ENCODE results near the gene TCHHL1. TPM values are rescaled to one million over a fixed set of nuclear protein-coding genes. Genes with fewer than 3 reads are reported as not detected.

TCHHL1 gene
- total RNA-seq, 1 donor from 2014 or later = 6.5 TPM

DNA sequence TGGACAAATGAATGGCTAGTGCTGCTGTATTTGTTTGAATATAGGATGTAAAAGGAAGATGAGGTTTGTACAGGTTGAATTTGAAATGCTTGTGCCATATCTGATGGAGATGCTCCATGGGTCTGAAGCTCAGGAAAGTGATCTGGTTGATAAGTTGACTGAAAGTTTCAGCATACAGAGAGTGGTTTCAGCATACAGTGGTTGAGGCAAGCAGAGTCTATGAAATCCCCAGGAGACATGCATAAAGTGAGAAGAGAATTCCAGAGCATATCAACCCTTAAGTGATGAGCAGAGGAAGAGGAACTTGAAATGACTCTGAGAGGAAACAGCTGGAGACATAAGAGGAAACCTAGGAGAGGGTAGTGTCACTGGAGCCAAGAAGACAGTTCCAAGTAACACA, 21.7 kb downstream of the TCHHL1 start:
- no peak for DNase-seq (ENCODE audit: extremely low spot score, unreplicated experiment)
- Mint-ChIP-seq H3K36me3 (no peaks in the 10 kb centered on the region), H3K27ac (no peak overlapping the region), H3K4me3 (no peak overlapping the region), H3K27me3 (peaks cover 29% of the 10 kb centered on the region), H3K4me1 (ENCODE audit: unreplicated experiment) (no peaks in the 10 kb centered on the region), H3K9me3 (no peaks in the 10 kb centered on the region)
- TF ChIP-seq, protein P1, sequence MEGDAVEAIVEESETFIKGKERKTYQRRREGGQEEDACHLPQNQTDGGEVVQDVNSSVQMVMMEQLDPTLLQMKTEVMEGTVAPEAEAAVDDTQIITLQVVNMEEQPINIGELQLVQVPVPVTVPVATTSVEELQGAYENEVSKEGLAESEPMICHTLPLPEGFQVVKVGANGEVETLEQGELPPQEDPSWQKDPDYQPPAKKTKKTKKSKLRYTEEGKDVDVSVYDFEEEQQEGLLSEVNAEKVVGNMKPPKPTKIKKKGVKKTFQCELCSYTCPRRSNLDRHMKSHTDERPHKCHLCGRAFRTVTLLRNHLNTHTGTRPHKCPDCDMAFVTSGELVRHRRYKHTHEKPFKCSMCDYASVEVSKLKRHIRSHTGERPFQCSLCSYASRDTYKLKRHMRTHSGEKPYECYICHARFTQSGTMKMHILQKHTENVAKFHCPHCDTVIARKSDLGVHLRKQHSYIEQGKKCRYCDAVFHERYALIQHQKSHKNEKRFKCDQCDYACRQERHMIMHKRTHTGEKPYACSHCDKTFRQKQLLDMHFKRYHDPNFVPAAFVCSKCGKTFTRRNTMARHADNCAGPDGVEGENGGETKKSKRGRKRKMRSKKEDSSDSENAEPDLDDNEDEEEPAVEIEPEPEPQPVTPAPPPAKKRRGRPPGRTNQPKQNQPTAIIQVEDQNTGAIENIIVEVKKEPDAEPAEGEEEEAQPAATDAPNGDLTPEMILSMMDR (conservative IDR thresholded peaks at IDR 0.05) = no peak

GRCh38 chr1:152061952-152062351, 26.9 kb downstream of the TCHHL1 start:
- Mint-ChIP-seq H3K27ac (no peak overlapping the region), H3K9me3 (no peaks in the 10 kb centered on the region), H3K36me3 (no peaks in the 10 kb centered on the region), H3K4me3 (no peak overlapping the region), H3K27me3 (peaks cover 19% of the 10 kb centered on the region), H3K4me1 (ENCODE audit: unreplicated experiment) (no peaks in the 10 kb centered on the region)
- TF ChIP-seq, protein P1 (conservative IDR thresholded peaks at IDR 0.05) = no peak
- DNase-seq (ENCODE audit: extremely low spot score, unreplicated experiment) = no peak

- Mint-ChIP-seq H3K36me3 (no peaks in the 10 kb centered on the region), H3K4me3 (no peak overlapping the region), H3K9me3 (no peaks in the 10 kb centered on the region), H3K4me1 (ENCODE audit: unreplicated experiment) (peaks cover 6% of the 10 kb centered on the region), H3K27ac (no peak overlapping the region), H3K27me3 (peaks cover 45% of the 10 kb centered on the region)
- DNase-seq (ENCODE audit: extremely low spot score, unreplicated experiment) = no peak
- TF ChIP-seq, protein P1 (conservative IDR thresholded peaks at IDR 0.05) = no peak
Measured at GRCh38 chr1:152053375-152053774, 35.5 kb downstream of the TCHHL1 start.

GRCh38 chr1:152052606-152053005, 36.3 kb downstream of the TCHHL1 start:
- peak overlapping the region; percentile 30 for H3K4me3 Mint-ChIP-seq
- peak overlapping the region; percentile 31 for H3K27ac Mint-ChIP-seq
- H3K4me1 Mint-ChIP-seq (ENCODE audit: unreplicated experiment) = peaks cover 13% of the 10 kb centered on the region
- no peaks in the 10 kb centered on the region for H3K36me3 Mint-ChIP-seq
- H3K9me3 Mint-ChIP-seq = no peaks in the 10 kb centered on the region
- peak; percentile 84 for DNase-seq (ENCODE audit: extremely low spot score, unreplicated experiment)
- TF ChIP-seq, protein P1 (conservative IDR thresholded peaks at IDR 0.05) = peak; percentile 95
- peaks cover 39% of the 10 kb centered on the region for H3K27me3 Mint-ChIP-seq

DNA sequence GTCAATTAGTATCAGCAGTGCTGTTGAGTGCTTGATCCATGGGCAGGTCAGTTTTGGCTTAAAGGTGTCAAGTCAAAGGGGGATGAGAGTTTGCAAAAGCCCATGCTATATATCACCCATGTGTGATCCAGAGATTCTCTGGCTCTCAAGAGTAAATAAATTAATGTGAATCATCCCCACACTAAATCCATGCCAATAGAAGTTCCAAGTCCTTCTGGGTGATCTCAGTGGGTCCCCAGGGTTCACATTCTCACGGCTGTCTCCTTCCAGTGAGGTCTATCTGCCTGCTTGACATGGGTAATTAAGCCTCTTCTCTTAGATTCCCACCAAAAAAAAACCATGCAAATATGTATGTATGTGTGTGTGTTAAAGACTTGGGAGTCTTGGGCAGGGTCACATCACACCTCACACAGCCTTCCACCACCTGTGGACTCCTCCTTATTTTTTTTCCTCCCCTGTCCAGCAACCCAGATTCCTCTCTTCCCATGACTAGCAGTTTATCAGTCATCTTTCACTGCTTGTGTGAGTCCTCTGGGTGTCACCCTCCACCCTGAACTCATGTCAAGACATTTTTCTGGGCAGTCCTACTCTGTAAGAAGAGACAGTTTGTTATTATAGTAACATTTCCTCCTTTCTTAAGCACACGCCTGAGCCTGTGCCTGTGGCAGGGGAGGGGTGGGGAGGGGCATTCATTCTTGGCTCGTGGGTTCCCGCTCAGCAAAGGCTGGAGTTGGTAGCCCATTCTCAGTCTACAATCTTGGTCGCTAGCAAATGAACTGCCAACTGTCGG, 37.8 kb downstream of the TCHHL1 start:
- Mint-ChIP-seq H3K27ac (peak overlapping the region; percentile 91), H3K9me3 (no peaks in the 10 kb centered on the region), H3K36me3 (no peaks in the 10 kb centered on the region), H3K4me1 (ENCODE audit: unreplicated experiment) (peaks cover 18% of the 10 kb centered on the region), H3K27me3 (peaks cover 35% of the 10 kb centered on the region), H3K4me3 (peak overlapping the region; percentile 74)
- TF ChIP-seq, protein P1 (conservative IDR thresholded peaks at IDR 0.05) = no peak
- no peak for DNase-seq (ENCODE audit: extremely low spot score, unreplicated experiment)
